GM18873 (cell line): ENCODE measurements around the gene SCN4B.

ENCODE experiments used
- ATAC-seq: cut with Tn5 transposase; IDR thresholded peaks from one replicate; pipeline ENCODE4 v1.9.1; 2021; ENCODE audit warnings: mild to moderate bottlenecking, moderate library complexity, moderate number of reproducible peaks; ENCODE audit not compliant: unreplicated experiment, low FRiP score

Gene SCN4B

GRCh38 chr11:118105657-118106305 is 46.8 kb downstream of the SCN4B start:
- ATAC-seq = no peak

GRCh38 chr11:118104491-118104890 is 48.1 kb downstream of the SCN4B start:
- no peak for ATAC-seq

DNA sequence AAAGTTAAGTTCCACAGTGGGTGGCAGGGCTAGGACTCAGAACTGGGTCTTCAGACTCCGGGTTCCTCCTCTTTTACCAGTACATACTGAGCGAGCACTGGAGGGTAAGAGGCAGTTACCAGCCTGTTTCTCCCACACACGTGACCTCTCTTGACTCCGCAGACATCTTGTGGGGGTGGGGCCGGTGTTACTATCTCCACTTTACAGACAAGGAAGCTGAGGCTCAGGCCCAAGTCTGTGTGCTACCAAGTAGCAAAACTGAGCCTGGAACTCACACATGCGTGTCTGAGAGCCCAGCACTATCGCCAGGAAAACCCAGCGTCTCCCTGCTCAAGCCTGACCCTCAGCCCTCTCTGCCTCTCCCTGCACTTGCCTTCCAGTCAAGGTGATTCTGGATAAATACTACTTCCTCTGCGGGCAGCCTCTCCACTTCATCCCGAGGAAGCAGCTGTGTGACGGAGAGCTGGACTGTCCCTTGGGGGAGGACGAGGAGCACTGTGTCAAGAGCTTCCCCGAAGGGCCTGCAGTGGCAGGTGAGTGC is 49.8 kb downstream of the SCN4B start:
- no peak for ATAC-seq

GRCh38 chr11:118100691-118101232 is 51.9 kb downstream of the SCN4B start:
- ATAC-seq = no peak

DNA sequence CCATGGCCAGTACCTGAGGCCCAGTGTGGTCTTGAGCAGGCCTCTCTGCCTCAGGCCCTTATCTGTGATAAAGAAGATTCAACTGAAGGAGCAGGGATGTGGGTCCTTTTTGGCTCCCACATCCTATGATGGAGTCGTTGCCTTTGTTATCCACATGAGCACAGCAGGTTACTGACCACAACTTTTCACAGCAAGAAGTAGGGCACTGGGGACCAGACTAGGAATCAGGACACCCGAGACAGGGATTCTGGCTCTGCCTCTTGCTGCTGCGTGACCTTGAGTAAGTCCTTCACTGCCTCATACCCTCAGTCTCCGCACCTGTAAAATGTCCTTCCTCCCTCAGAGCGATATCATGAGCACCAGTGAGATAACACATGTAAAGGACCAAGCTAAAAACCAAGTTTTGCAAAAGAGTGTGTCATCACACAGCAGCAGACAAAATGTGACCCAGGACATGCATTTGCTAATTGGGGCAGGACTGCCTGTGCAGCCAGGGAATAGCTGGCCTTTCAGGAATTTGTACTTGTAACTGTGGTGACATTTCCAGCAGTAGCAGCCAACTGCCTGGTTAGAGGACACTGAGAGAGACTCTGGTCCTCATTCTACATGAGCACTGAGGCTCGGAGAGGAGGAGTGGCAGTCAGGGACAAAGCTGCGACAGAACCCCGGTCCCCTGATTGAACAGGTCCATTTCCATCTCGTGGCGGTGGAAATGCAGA is 52.6 kb downstream of the SCN4B start:
- ATAC-seq = no peak

- ATAC-seq = no peak
Observed at GRCh38 chr11:118098996-118099837, 53.4 kb downstream of the SCN4B start.

GRCh38 chr11:118095967-118096367 is 56.7 kb downstream of the SCN4B start:
- ATAC-seq = no peak

DNA sequence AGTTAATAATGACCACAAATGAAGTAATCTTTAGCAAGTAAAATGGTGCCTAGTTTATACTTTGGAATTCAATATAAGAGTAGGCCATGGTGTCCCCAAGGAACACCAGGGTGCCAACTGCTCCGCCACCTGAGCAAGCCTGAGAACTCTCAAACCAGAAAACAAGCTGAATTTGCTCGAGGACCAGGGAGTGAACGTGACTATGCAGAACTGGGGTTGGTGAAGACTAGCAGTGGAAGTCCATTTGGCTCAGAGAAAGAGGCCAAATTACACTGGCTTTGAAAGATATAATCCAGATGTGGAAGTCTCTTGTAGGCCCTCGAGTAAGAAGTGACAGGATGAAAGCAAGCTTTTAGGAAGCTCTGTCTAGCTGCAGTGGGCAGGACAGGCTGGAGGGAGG is 57.1 kb downstream of the SCN4B start:
- no peak for ATAC-seq

GRCh38 chr11:118092907-118093571 is 59.6 kb downstream of the SCN4B start:
- ATAC-seq = no peak

DNA sequence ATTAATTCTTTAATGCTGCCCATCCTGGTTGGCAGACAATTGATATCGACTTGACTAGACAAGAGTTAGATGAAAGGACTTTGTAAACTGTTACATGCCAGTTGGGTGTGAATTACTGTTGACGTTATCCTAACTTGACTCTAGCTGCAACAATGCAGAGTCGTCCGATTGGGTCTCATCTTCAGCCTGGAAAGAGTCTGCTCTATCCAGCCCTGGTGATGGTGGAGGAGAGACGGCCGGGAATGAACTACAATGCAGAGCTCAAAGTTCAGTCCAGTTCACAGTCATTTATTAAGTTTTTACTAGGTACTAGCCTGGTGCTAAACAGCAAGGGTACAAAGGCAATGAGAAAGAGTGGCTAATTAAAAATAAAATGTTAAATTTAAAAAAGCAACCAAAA is 60.9 kb downstream of the SCN4B start:
- ATAC-seq = no peak

DNA sequence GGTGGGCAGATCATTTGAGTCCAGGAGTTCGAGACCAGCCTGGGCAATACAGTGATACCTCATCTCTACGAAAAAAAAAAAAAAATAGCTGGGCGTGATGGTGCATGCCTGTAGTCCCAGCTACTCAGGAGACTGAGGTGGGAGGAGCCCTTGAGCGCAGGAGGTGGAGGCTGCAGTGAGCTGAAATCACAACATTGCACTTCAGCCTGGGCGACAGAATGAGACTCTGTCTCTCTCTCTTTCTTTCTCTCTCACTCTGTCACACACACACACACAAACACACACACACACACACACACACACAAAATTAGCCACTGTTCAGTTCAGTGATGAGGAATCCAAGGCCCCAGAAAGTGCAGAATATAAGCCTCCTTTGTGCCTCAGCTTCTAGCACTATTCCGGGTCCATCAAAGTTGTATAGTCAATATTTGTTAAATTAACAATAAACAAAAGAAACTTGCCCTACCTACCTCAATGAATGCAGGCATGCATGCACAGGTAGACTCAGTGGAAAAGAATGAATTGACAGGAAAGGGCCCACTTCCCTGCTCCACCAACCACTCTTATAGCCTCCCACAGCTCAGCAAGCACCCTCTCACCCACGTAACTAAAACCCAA is 62.0 kb downstream of the SCN4B start:
- no peak for ATAC-seq

GRCh38 chr11:118088531-118088930 is 64.1 kb downstream of the SCN4B start:
- ATAC-seq = no peak

DNA sequence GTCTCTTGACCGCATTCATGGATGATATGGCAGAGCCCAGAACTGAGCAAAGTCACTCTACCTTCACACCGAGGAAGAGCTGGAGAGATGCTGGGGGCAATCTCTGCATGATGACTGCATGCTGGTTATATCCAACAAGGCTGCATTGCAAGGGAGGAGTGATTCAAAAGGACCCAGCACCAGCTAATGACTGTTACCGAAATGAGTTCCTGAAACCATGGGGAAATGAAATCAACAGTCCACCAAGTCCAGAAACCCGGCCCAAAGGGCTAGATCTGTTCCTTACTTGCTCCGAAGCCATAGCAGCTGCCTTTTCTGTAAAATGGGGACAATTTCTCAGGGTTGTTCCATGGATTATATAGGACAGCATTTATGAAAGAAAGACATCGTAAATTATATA is 64.7 kb downstream of the SCN4B start:
- ATAC-seq = no peak

- ATAC-seq = no peak
Observed at GRCh38 chr11:118086913-118087768, 65.5 kb downstream of the SCN4B start, which contains the start of gene SMIM35. TSS of gene SMIM35 (minus strand) at chr11:118086963. CDS start at chr11:118086757, 206 bp downstream.

- no peak for ATAC-seq
Observed at GRCh38 chr11:118084656-118085055, 68.0 kb downstream of the SCN4B start.

DNA sequence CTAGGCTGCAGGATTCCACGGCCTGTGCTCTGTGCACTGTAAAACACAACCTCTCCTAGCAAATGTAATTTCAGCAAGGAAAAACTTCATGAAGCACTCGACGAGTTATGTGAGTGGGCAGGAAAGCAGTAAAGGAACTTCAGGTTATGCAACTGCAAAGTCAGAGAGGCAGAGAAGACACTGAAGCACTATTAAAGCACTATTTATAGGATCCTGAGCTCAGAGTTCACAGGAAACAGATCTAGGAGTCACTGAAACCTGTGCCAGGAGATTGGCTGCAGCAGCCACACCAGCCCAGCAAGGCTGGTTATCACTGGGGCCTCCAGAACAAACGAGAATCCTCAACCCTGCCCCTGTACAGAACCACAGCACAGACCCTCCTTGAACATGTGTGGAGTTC is 68.4 kb downstream of the SCN4B start:
- ATAC-seq = no peak
